Right lobe of liver (tissue), 4 donors: ENCODE results near the gene SIGLEC12.

Experiments
- POLR2A ChIP-seq: fragments of 450-650 bp; IDR thresholded peaks from one replicate; pipeline ENCODE4 v1.6.1; 2017; ENCODE audit warnings: antibody characterized with exemption, mild to moderate bottlenecking
- TF ChIP-seq, protein P1 (sequence below), 4 donors: fragments of 200-600 bp in 3 of 4; fragments of 450-650 bp in 1 of 4; IDR thresholded peaks; one replicate each; pipeline versions ENCODE4 v1.5.1 to v1.8.0; 2016 to 2022; ENCODE audit warnings: antibody characterized with exemption in 4 of 4, mild to moderate bottlenecking in 2 of 4
- donor health status: DM: no; HTN: no; CAD: no.
- donor health status: DM: no; HTN: no; CAD: no.
- donor health status: DM: no; HTN: yes; CAD: no.

GRCh38 chr19:51488491-51488890, 13.1 kb downstream of the SIGLEC12 start:
- TF ChIP-seq POLR2A: no peak
- TF ChIP-seq, protein P1, sequence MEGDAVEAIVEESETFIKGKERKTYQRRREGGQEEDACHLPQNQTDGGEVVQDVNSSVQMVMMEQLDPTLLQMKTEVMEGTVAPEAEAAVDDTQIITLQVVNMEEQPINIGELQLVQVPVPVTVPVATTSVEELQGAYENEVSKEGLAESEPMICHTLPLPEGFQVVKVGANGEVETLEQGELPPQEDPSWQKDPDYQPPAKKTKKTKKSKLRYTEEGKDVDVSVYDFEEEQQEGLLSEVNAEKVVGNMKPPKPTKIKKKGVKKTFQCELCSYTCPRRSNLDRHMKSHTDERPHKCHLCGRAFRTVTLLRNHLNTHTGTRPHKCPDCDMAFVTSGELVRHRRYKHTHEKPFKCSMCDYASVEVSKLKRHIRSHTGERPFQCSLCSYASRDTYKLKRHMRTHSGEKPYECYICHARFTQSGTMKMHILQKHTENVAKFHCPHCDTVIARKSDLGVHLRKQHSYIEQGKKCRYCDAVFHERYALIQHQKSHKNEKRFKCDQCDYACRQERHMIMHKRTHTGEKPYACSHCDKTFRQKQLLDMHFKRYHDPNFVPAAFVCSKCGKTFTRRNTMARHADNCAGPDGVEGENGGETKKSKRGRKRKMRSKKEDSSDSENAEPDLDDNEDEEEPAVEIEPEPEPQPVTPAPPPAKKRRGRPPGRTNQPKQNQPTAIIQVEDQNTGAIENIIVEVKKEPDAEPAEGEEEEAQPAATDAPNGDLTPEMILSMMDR (IDR thresholded peaks at IDR 0.05): no peak
